NK-92 treated with Interleukin-12 subunit alpha and Interleukin-12 subunit beta, amount 100 ng/mL, for 24 hours (cell line): Measurements from ENCODE around the gene TMLHE.
"Not testable (repeated sequence)": the region's sequence is repeated elsewhere in the genome, so short reads cannot be mapped to it uniquely, and the experiment has no call there.

Experiments used
- DNase-seq: peaks from one replicate; lab custom pipeline; 2025; lab: John Stamatoyannopoulos, UW

The TMLHE gene

GRCh38 chrX:155491421-155491820, 121.3 kb downstream of the TMLHE start:
- not testable (repeated sequence) for DNase-seq

- DNase-seq, result not testable (repeated sequence)
These were observed 135.6 kb downstream of the TMLHE start for GRCh38 chrX:155477136-155477535.

GRCh38 chrX:155466269-155466938, 146.3 kb downstream of the TMLHE start:
- DNase-seq, result not testable (repeated sequence)

- DNase-seq, result not testable (repeated sequence)
These were observed 152.3 kb downstream of the TMLHE start for GRCh38 chrX:155460501-155460900.

- not testable (repeated sequence) for DNase-seq
These were observed 154.3 kb downstream of the TMLHE start, which contains the start of gene F8A3 for GRCh38 chrX:155458471-155458870. Gene F8A3, minus strand, starts transcription at chrX:155458620. Its CDS starts 20 bp downstream, at chrX:155458600.

GRCh38 chrX:155457761-155458447, 154.8 kb downstream of the TMLHE start:
- not testable (repeated sequence) for DNase-seq

- no peak for DNase-seq
These were observed 171.7 kb downstream of the TMLHE start for GRCh38 chrX:155441097-155441496.
